HS-5 (cell line): ENCODE measurements around the gene DPYSL3.

Experiments used
- DNase-seq: peaks from one replicate; pipeline ENCODE4 v3.0.0-alpha.2; 2012; ENCODE audit warnings: low read depth

The DPYSL3 gene

DNA sequence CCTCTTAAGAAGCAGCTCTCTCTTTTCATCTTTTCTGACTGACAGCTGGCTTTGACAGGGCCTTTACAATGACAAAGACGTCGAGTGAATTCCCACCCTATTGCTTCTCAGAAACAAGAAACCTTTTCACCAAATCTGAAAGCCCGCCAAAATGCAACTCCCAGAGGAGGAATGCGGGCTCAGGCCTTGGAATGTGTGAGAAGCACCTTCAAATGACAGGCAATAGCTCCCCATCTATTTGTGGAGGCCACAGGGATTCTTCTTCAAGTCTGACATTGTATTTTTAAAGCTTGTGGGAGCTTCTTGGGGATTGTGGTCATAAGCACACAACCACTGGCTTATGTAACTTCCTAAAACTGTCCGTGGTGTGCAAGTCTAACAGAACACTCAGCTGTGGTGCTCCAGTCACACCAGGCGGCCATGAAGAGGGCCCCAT, 72.7 kb downstream of the DPYSL3 start:
- DNase-seq = no peak

- DNase-seq = no peak
Observed at GRCh38 chr5:147436596-147436995, 73.3 kb downstream of the DPYSL3 start.

- no peak for DNase-seq
Observed at GRCh38 chr5:147434049-147434448, 75.8 kb downstream of the DPYSL3 start.

DNA sequence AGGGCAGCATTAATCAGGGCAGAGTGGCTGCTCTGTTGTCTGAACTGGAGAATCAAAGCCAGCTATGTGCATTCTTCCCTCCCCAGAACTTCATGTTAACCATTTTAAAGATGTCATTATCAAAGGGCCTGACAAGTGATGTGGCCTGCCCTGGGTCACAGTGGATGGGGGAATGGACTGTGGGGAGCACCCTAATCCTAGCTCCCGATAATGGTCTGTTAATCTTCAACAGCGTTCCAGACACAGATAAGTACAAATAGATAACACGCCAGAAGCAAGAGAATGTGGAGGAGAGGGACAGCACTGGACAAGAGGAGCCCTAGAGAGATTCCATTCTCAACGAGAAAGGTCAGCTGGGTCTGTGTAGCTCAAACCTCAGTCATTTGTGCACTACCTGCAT, 77.5 kb downstream of the DPYSL3 start:
- no peak for DNase-seq

- DNase-seq = no peak
Observed at GRCh38 chr5:147431586-147431985, 78.3 kb downstream of the DPYSL3 start.

- no peak for DNase-seq
Observed at GRCh38 chr5:147430628-147431027, 79.2 kb downstream of the DPYSL3 start.

GRCh38 chr5:147427521-147428401, 82.1 kb downstream of the DPYSL3 start:
- no peak for DNase-seq

GRCh38 chr5:147426640-147427327, 83.1 kb downstream of the DPYSL3 start:
- no peak for DNase-seq

GRCh38 chr5:147418613-147419012, 91.3 kb downstream of the DPYSL3 start:
- DNase-seq = no peak

GRCh38 chr5:147417135-147417813, 92.6 kb downstream of the DPYSL3 start:
- DNase-seq = no peak

GRCh38 chr5:147415651-147416050, 94.2 kb downstream of the DPYSL3 start:
- no peak for DNase-seq

DNA sequence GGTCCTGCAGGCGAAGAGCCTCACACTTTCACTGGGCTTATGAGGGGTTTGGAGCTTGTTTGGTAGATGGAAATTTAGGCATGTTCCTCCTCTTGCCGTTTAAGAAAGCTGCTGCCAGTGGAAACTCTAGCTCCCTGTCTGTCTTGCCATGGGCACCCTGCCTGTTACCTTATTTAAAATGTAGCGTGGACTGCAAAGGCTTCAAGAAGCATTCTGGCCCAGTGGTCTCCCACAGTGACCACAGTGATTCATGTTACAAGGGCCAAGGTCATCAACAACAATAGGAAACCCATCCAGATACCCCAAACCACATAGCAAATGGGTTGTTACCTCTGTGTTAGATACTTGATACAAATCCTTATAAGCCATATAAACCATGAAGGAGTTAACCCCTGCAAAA, 96.6 kb downstream of the DPYSL3 start:
- no peak for DNase-seq

DNA sequence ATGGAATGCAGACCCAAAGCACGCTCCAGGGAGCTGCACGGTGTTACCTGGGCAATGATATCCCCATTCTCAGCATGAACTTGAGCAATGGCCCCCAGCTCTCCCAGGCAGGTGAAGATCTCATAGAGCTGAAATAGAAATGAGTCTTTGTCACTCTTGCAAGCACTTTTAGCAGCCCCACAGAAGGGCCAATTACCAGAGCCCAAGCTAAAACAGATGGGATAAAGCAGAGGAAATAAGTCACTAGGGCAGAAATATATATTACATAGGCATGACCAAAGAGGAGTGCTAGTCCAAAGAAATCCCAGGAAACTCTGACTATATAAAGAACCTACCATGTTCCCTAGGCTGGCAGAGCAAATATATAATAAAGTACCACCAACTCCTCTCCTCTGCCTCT, 97.3 kb downstream of the DPYSL3 start:
- no peak for DNase-seq

DNA sequence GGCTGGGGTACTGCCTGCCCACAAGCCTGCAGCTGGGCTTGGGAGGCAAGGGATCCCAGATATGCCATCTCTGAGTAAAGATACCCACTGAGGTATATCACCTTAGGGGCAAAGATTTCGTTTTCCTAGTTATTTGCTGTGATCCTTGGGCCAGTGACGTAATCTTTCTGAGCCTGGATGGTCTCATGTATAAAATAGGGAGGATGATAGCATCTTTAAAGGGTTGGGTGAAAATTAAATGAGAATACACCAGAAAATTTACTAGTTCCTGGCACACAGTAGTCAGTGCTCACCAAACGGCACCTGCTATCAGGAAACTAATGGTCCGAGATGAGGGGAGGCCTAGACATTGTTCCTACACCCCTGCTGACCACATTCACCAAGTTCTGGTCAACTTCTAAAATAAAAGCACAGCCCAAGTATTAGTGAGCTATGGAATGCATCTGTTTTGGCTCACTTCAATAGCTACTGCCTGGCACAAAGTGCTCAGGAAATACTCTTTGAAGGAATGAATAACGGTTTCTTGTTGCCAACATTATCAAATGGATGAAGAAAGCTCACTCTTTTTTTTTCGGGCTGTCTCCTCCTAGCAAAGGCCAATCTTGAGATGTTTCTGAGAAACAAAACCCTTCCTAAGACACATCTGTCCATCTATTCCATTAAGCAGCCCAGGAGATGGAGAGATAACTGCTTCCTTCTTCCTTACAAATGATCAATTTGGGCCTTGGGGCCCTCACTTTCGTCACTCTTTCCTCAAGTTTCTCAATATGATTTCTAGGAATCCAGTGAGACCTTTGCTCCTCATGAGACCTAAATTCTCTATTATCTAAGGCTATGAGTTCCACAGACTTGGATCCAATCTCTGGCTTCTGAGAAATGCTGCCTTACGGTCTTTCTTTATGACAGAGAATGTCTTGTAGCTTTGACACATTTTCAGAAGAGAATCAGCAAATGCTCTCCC, 98.2 kb downstream of the DPYSL3 start:
- no peak for DNase-seq

DNA sequence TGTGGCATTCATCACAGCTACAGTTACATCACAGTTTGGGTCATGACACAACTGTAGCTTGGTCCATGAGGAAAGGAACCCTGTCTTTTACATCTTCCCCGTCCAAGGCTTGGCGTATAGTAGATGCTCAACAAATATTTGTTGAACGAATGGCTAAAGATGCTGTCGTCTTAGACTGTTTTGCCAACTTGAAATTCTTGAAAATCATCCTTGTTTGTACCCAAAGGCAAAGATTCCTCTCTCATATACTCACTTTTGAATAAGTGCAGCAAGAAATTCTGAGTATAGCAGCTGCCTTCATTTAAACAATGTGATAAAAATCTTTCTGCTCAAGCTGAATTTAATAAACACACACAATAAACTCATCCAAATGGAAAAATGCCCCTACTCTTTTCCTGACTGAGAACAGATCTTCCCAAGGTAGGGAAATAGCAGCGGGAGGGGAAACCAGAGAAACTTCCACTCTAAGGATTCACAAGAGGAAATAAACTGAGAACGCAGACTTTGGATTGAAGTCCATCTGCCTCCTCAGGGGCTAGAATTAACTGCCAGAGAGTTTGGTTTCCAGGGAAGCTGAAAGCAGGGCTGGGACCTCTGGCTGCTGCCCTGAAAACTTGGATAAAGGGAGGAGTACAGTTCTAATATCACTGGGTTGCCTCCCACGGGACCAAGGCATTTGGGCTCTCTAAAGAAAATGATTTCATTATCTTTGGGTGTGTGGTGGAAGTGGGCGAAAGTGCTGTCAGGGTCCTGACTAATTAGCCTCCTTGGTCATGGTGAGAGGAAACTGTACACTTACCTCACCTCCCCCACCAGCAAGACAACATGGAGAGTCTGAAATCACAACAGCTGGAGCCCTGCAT, 99.1 kb downstream of the DPYSL3 start:
- no peak for DNase-seq

DNA sequence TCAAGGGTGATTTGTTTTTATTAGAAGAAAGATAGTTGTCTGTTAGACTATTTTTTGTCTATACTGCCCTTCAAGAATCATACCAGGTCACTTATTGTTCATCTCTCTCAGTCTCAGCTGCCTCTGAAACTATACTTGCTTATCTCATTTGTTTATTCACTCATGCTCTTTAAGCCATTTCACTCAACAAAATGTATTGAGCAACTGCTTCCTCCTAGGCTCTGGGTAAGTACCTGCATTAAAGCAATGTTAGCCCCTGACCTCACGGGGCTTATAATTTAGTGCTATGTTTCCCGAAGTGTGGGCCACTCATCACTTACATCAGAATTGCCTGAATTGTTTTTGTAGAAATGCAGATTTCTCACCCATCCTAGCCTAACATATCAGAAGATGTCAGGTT, 100.9 kb downstream of the DPYSL3 start:
- DNase-seq = no peak

GRCh38 chr5:147407094-147407681, 102.7 kb downstream of the DPYSL3 start:
- no peak for DNase-seq

DNA sequence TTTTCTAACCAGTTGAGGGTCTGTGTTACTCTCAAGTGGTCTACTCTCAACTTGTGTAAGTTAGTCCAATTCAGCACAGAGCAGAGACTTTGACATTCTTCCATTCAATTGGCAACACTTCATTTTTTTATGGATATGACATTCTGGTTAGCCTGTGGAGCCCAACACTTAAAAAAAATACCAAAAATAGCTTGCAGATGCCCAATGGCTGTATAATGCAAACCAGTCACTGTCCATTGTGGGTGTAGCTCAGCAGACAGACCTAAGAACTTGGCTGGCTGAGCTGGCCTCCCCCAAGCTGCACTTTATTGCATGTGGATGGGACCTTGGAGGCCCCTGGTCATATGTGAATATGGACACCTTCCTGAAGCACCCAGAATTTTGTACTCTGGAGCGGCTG, 103.2 kb downstream of the DPYSL3 start:
- DNase-seq = no peak

- no peak for DNase-seq
Observed at GRCh38 chr5:147404706-147405105, 105.2 kb downstream of the DPYSL3 start.
